ENCODE measurements around the gene HIVEP3. TPM values are rescaled to one million over a fixed set of nuclear protein-coding genes. Genes with fewer than 3 reads are reported as not detected.

HIVEP3 gene
- total RNA-seq, 5 donors from 2014 or later (not counting 1 experiment from before 2014, with no cell fraction given), result 7.0 to 15.3 (median 8.8) TPM

DNA sequence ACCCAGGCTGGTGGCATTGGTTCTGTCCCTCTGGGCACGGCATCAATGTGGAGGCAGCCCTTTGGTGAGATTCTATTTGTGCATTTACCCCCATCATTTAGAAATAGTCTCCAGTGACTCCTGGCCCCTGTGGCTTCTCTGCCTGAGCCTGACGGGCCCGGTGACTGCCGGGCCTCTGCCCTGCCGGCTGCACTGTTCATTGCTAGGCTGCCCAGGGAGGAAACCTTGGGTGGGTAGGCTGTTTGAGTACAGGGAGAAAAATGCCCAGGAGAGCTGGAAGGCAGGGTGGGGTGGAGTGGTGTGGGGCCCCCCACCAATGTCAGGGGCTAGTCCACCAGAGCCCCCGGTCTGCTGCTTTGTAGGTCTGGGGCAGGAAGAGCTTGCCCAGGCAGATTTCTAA, 410.9 kb downstream of the HIVEP3 start:
- Mint-ChIP-seq H3K9me3 (no peaks in the 10 kb centered on the region), H3K4me1 (peaks cover 0 to 4% (median 0%) of the 10 kb centered on the region in 3 donors), H3K36me3 (peaks cover 11% of the 10 kb centered on the region), H3K27me3 (no peaks in the 10 kb centered on the region), H3K27ac (no peak overlapping the region), H3K4me3 (no peak overlapping the region)
- Histone ChIP-seq H3K36me3 (ENCODE audit: control insufficient read depth in 2 of 2, extremely low read depth in 1 of 2, insufficient read depth in 1 of 2, low read length in 1 of 2) (peaks cover 0 to 4% of the 10 kb centered on the region in 2 donors), H3K27me3 (replicated peaks in 1 of 2; ENCODE audit: control insufficient read depth in 2 of 2, extremely low read depth in 1 of 2, insufficient read depth in 2 of 2, low read length in 1 of 2) (no peaks in the 10 kb centered on the region), H3K4me3 (ENCODE audit: control insufficient read depth in 1 of 2, extremely low read depth in 1 of 2, low read length in 1 of 2) (no peak overlapping the region), H3K9me3 (no peaks in the 10 kb centered on the region), H3K27ac (ENCODE audit: low read length) (no peak overlapping the region), H3K4me1 (ENCODE audit: control insufficient read depth in 1 of 2, extremely low read depth in 1 of 2, insufficient read depth in 2 of 2, low read length in 2 of 2) (no peaks in the 10 kb centered on the region)
- ChIA-PET CTCF (no interaction called here), POLR2A (no interaction called here)
- no peak for DNase-seq
- 90% methylated on average over 2 of the region's 6 CpGs for WGBS (ENCODE audit: insufficient coverage)
- ATAC-seq (replicated peaks in 1 of 4), result no peak

DNA sequence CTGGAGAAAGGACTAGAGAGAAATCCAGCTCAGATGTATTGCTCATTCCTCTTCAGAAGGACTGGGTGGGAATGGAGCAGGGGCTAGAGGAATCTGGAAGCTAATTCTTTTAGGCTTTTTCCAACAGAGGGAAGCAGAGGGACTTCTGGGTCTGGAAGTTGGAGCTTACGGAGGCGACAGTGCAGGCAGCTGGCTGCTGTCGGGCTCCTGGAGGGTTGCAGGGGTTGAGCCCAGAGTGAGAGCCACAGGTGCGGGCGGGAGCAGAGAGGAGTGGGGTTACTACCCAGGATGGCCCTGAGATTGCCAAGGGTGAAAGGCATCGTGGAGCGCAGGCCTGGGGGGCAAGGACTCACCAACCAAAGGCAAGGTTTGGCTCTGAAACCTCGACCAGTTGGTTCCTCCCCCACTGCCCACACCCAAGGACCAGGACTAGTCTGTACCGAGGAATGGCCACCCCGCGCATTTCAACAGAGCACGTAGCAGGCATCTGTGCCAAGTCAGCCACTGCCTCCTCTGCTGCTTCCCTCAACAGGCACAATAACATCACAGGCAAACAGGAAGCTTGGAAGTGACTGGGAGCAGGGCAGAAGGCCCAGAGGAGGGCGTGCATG, 411.5 kb downstream of the HIVEP3 start:
- Histone ChIP-seq H3K27me3 (replicated peaks in 1 of 2; ENCODE audit: control insufficient read depth in 2 of 2, extremely low read depth in 1 of 2, insufficient read depth in 2 of 2, low read length in 1 of 2) (no peaks in the 10 kb centered on the region), H3K27ac (ENCODE audit: low read length) (no peak overlapping the region), H3K4me1 (ENCODE audit: control insufficient read depth in 1 of 2, extremely low read depth in 1 of 2, insufficient read depth in 2 of 2, low read length in 2 of 2) (no peaks in the 10 kb centered on the region), H3K4me3 (ENCODE audit: control insufficient read depth in 1 of 2, extremely low read depth in 1 of 2, low read length in 1 of 2) (no peak overlapping the region), H3K9me3 (no peaks in the 10 kb centered on the region), H3K36me3 (ENCODE audit: control insufficient read depth in 2 of 2, extremely low read depth in 1 of 2, insufficient read depth in 1 of 2, low read length in 1 of 2) (peaks cover 0 to 4% of the 10 kb centered on the region in 2 donors)
- peaks cover 0 to 4% (median 0%) of the 10 kb centered on the region in 3 donors for H3K4me1 Mint-ChIP-seq
- H3K27me3 Mint-ChIP-seq, result no peaks in the 10 kb centered on the region
- ATAC-seq (replicated peaks in 1 of 4), result no peak
- POLR2A ChIA-PET, result no interaction called here
- WGBS (ENCODE audit: insufficient coverage), result 96% methylated on average over 10 of the region's 13 CpGs
- no peak for DNase-seq
- H3K9me3 Mint-ChIP-seq, result no peaks in the 10 kb centered on the region
- peaks cover 11% of the 10 kb centered on the region for H3K36me3 Mint-ChIP-seq
- CTCF ChIA-PET, result no interaction called here
- H3K4me3 Mint-ChIP-seq, result no peak overlapping the region
- no peak overlapping the region for H3K27ac Mint-ChIP-seq

DNA sequence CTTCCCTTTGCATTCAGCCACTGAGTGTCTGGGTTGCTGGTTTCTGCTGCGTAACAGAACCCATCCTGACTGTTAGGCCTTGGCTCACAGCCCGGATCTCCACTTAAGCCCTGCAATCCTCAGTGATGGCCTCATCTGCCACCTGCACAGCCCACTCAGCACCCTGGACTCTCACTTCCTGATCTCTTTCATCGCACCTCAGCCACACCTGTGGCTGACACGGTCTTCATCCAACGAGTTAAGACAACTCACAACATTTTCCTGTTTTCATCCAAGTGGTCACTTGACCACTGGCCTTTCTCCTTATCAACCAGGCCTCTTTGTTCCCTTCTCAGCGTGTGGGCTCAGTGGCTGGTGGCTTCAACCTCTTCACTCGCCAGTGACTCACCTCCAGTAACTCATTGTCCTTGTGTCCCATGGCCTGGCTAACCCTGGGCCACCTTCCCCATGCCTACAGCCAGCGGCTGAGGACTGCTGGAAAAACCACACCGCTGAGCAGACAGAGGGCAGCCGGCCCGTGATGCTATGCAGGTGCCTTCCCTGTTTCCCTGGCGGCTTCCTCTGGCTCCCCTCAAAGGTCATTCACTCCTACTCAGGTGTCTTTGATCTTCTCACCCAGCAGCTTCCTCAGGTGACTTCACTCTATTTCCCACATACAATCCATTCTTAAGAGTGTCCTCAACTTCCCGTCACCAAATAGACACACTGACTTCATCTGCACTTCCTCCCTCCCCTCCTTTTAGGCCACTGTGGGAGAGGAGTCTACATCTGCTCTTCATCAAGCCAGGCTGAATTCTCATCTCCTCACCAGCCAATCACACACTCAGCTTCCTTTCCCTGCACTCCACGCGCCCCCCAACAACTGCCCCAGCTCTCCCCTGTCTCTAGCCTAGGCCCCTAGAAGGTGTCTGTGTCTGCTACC, 414.3 kb downstream of the HIVEP3 start:
- H3K4me1 Mint-ChIP-seq, result peaks cover 0 to 4% (median 0%) of the 10 kb centered on the region in 3 donors
- H3K27ac Mint-ChIP-seq, result no peak overlapping the region
- WGBS (ENCODE audit: insufficient coverage), result 70% methylated on average over 10 of the region's 15 CpGs
- Histone ChIP-seq H3K9me3 (no peaks in the 10 kb centered on the region), H3K27me3 (replicated peaks in 1 of 2; ENCODE audit: control insufficient read depth in 2 of 2, extremely low read depth in 1 of 2, insufficient read depth in 2 of 2, low read length in 1 of 2) (no peaks in the 10 kb centered on the region), H3K36me3 (ENCODE audit: control insufficient read depth in 2 of 2, extremely low read depth in 1 of 2, insufficient read depth in 1 of 2, low read length in 1 of 2) (no peaks in the 10 kb centered on the region), H3K27ac (ENCODE audit: low read length) (no peak overlapping the region), H3K4me3 (ENCODE audit: control insufficient read depth in 1 of 2, extremely low read depth in 1 of 2, low read length in 1 of 2) (no peak overlapping the region), H3K4me1 (ENCODE audit: control insufficient read depth in 1 of 2, extremely low read depth in 1 of 2, insufficient read depth in 2 of 2, low read length in 2 of 2) (no peaks in the 10 kb centered on the region)
- POLR2A ChIA-PET, result no interaction called here
- H3K27me3 Mint-ChIP-seq, result no peaks in the 10 kb centered on the region
- no peaks in the 10 kb centered on the region for H3K9me3 Mint-ChIP-seq
- CTCF ChIA-PET, result no interaction called here
- H3K36me3 Mint-ChIP-seq, result no peaks in the 10 kb centered on the region
- H3K4me3 Mint-ChIP-seq, result no peak overlapping the region
- ATAC-seq (replicated peaks in 1 of 4), result no peak
- DNase-seq, result no peak

DNA sequence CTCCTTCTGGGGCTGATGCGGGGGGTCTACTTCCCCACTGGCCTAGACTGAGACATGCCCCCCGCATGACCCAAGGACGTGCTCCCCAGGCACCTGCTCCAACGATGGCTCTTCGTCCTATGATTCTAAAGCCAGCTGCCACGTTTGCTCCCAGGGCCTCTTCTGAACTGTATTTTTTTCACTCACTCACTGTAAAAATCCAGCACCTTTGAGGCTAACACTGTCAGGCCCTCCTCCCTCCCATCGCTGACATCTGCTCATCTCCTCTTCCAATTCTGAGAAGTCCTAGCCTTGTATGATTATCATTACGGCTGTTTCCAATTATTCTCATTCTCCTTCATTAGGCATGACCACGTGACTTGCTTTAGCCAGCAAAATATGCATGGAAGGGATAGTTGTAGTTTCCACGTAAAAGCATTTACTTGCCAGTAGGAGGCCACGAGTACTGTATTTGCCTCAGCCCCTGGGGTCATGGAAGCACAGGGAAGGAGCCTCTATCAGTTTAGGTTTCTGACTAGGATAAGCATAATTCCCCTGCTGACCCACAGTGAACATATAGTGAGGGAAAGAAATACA, 415.1 kb downstream of the HIVEP3 start:
- Histone ChIP-seq H3K36me3 (ENCODE audit: control insufficient read depth in 2 of 2, extremely low read depth in 1 of 2, insufficient read depth in 1 of 2, low read length in 1 of 2) (no peaks in the 10 kb centered on the region), H3K4me1 (ENCODE audit: control insufficient read depth in 1 of 2, extremely low read depth in 1 of 2, insufficient read depth in 2 of 2, low read length in 2 of 2) (no peaks in the 10 kb centered on the region), H3K4me3 (ENCODE audit: control insufficient read depth in 1 of 2, extremely low read depth in 1 of 2, low read length in 1 of 2) (no peak overlapping the region), H3K27me3 (replicated peaks in 1 of 2; ENCODE audit: control insufficient read depth in 2 of 2, extremely low read depth in 1 of 2, insufficient read depth in 2 of 2, low read length in 1 of 2) (no peaks in the 10 kb centered on the region), H3K9me3 (no peaks in the 10 kb centered on the region), H3K27ac (ENCODE audit: low read length) (no peak overlapping the region)
- ATAC-seq (replicated peaks in 1 of 4), result no peak
- 96% methylated on average over 8 of the region's 11 CpGs for WGBS (ENCODE audit: insufficient coverage)
- POLR2A ChIA-PET, result no interaction called here
- Mint-ChIP-seq H3K36me3 (no peaks in the 10 kb centered on the region), H3K4me1 (peaks cover 0 to 4% (median 0%) of the 10 kb centered on the region in 3 donors), H3K27ac (no peak overlapping the region), H3K27me3 (no peaks in the 10 kb centered on the region), H3K9me3 (no peaks in the 10 kb centered on the region), H3K4me3 (no peak overlapping the region)
- DNase-seq, result no peak
- CTCF ChIA-PET, result no interaction called here

DNA sequence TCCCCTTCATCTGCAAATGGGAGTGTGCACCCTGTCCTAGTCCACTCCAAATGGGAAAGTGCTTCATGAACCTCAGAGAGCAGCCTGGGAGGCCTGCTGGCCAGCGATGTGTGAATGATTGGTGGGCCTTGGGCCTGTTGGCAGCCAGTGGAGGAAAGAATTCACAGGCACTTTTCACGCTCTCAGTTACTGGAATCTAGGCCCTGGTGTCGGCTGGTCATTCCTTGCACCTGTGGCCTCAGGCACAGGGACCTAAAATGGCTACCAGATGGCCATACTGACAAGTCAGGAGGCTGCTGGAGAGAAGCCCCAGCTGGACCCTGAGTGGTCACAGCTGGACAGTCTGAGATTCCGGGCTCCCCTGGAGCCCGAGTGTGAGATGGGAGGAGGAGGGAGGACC, 415.8 kb downstream of the HIVEP3 start:
- Mint-ChIP-seq H3K9me3 (no peaks in the 10 kb centered on the region), H3K27me3 (no peaks in the 10 kb centered on the region), H3K27ac (no peak overlapping the region), H3K36me3 (no peaks in the 10 kb centered on the region), H3K4me1 (peaks cover 0 to 4% (median 0%) of the 10 kb centered on the region in 3 donors), H3K4me3 (no peak overlapping the region)
- WGBS (ENCODE audit: insufficient coverage), result 89% methylated on average over 3 of the region's 5 CpGs
- H3K4me3 ChIP-seq (ENCODE audit: control insufficient read depth in 1 of 2, extremely low read depth in 1 of 2, low read length in 1 of 2), result no peak overlapping the region
- ChIA-PET CTCF (no interaction called here), POLR2A (no interaction called here)
- no peaks in the 10 kb centered on the region for H3K27me3 ChIP-seq (replicated peaks in 1 of 2; ENCODE audit: control insufficient read depth in 2 of 2, extremely low read depth in 1 of 2, insufficient read depth in 2 of 2, low read length in 1 of 2)
- ATAC-seq (replicated peaks in 1 of 4) (no peak), DNase-seq (no peak)
- no peak overlapping the region for H3K27ac ChIP-seq (ENCODE audit: low read length)
- no peaks in the 10 kb centered on the region for H3K9me3 ChIP-seq
- no peaks in the 10 kb centered on the region for H3K4me1 ChIP-seq (ENCODE audit: control insufficient read depth in 1 of 2, extremely low read depth in 1 of 2, insufficient read depth in 2 of 2, low read length in 2 of 2)
- H3K36me3 ChIP-seq (ENCODE audit: control insufficient read depth in 2 of 2, extremely low read depth in 1 of 2, insufficient read depth in 1 of 2, low read length in 1 of 2), result no peaks in the 10 kb centered on the region

DNA sequence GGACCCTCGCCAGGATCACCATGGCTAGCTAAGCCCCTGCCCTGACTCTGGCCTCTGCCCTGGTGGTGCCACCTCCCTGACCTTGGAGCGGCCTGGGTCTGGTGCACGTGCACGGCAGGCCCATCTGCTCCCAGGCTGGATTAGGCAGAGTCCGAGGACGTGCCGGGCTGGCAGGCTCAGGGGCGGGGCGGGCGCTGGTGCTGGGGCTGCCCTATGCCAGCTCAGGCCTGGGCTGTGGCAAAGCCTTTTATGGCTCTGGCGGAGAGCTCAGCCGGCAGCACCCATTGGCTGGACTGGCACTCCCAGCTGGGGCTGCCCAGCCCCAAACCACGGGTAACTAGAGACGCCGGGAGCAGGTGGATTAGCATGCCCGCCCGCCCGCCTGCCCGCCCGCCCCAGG, 417.1 kb downstream of the HIVEP3 start:
- no peak overlapping the region for H3K4me3 Mint-ChIP-seq
- 91% methylated on average over 17 of the region's 20 CpGs for WGBS (ENCODE audit: insufficient coverage)
- no peak for ATAC-seq (replicated peaks in 1 of 4)
- ChIA-PET CTCF (no interaction called here), POLR2A (no interaction called here)
- peaks cover 0 to under 1% of the 10 kb centered on the region in 2 experiments for H3K4me1 ChIP-seq (ENCODE audit: control insufficient read depth in 1 of 2, extremely low read depth in 1 of 2, insufficient read depth in 2 of 2, low read length in 2 of 2)
- peaks cover 0 to 7% of the 10 kb centered on the region in 2 experiments for H3K27me3 ChIP-seq (replicated peaks in 1 of 2; ENCODE audit: control insufficient read depth in 2 of 2, extremely low read depth in 1 of 2, insufficient read depth in 2 of 2, low read length in 1 of 2)
- no peak overlapping the region for H3K4me3 ChIP-seq (ENCODE audit: control insufficient read depth in 1 of 2, extremely low read depth in 1 of 2, low read length in 1 of 2)
- no peak overlapping the region for H3K27ac ChIP-seq (ENCODE audit: low read length)
- no peak for DNase-seq
- no peaks in the 10 kb centered on the region for H3K36me3 ChIP-seq (ENCODE audit: control insufficient read depth in 2 of 2, extremely low read depth in 1 of 2, insufficient read depth in 1 of 2, low read length in 1 of 2)
- peaks cover 1 to 4% (median 2%) of the 10 kb centered on the region in 3 donors for H3K4me1 Mint-ChIP-seq
- no peaks in the 10 kb centered on the region for H3K9me3 ChIP-seq
- no peak overlapping the region for H3K27ac Mint-ChIP-seq
- H3K9me3 Mint-ChIP-seq, result no peaks in the 10 kb centered on the region
- H3K27me3 Mint-ChIP-seq, result peaks cover 3% of the 10 kb centered on the region in 2 donors
- H3K36me3 Mint-ChIP-seq, result no peaks in the 10 kb centered on the region

Measured in T-cell (primary cell).